H1 (cell line): ENCODE measurements around the gene ASB11. TPM values are rescaled to one million over a fixed set of nuclear protein-coding genes. Genes with fewer than 3 reads are reported as not detected.

Experiments
- CTCF ChIA-PET: fragments of 300-600 bp; sonication (Branson Sonifier 250); formaldehyde crosslinking; loops from one replicate; lab custom pipeline; 2021; ENCODE audit not compliant: partially characterized antibody; lab: Charles Lee
- POLR2A ChIA-PET: fragments of 300-600 bp; sonication (Branson Sonifier 250); formaldehyde crosslinking; loops from one replicate; lab custom pipeline; 2021; ENCODE audit warnings: inconsistent platforms; ENCODE audit not compliant: partially characterized antibody; lab: Charles Lee
- DNase-seq, 2 experiments: peaks; one replicate each; pipeline versions ENCODE4 v3.0.0 to v3.0.0-alpha.2; 2010 to 2022; ENCODE audit warnings: low spot score in 2 of 2, low read depth in 1 of 2, mixed read lengths in 1 of 2
- FAIRE-seq: peaks from 2 replicates; lab custom pipeline; 2011; peaks lifted over from hg19 to GRCh38; lab: Jason Lieb, UNC
- H2AFZ ChIP-seq: 2 replicates; pipeline ENCODE4 v1.8.1; 2012; ENCODE audit warnings: low read length, inconsistent platforms
- H2AK5ac ChIP-seq: 2 replicates; pipeline ENCODE4 v1.6.1; 2013; ENCODE audit warnings: low read depth, low read length
- H2BK120ac ChIP-seq: replicated peaks from 2 replicates; pipeline ENCODE3; 2013; ENCODE audit warnings: low read depth, low read length, inconsistent platforms
- H2BK12ac ChIP-seq: 2 replicates; pipeline ENCODE4 v1.6.1; 2013; ENCODE audit warnings: low read depth, low read length
- H2BK15ac ChIP-seq: 2 replicates; pipeline ENCODE4 v1.6.1; 2013; ENCODE audit warnings: low read length
- H2BK20ac ChIP-seq: 2 replicates; pipeline ENCODE4 v1.6.1; 2013; ENCODE audit warnings: low read length
- H2BK5ac ChIP-seq: 2 replicates; pipeline ENCODE4 v1.6.1; 2013; ENCODE audit warnings: low read depth, low read length
- H3K14ac ChIP-seq: 2 replicates; pipeline ENCODE4 v1.6.1; 2013; ENCODE audit warnings: inconsistent platforms; ENCODE audit not compliant: insufficient read length
- H3K18ac ChIP-seq: 2 replicates; pipeline ENCODE4 v1.6.1; 2013; ENCODE audit warnings: low read length; ENCODE audit errors: extremely low read depth
- H3K23ac ChIP-seq: 2 replicates; pipeline ENCODE4 v1.6.1; 2013; ENCODE audit warnings: inconsistent platforms; ENCODE audit not compliant: insufficient read length
- H3K23me2 ChIP-seq: 2 replicates; pipeline ENCODE4 v1.6.1; 2013; ENCODE audit warnings: low read depth, low read length
- H3K27ac ChIP-seq: 2 replicates; pipeline ENCODE4 v1.6.1; 2011; ENCODE audit warnings: low read depth, low read length, inconsistent platforms
- H3K27me3 ChIP-seq, 4 experiments: replicated peaks in 1 of 4; 1 replicate in 1 of 4; 2 replicates in 3 of 4; pipeline versions ENCODE4 v1.6.1 to v1.8.1; 2011 to 2013; ENCODE audit warnings: low read length in 3 of 4, mild to moderate bottlenecking in 3 of 4, inconsistent platforms in 2 of 4, mixed read lengths in 2 of 4, moderate library complexity in 1 of 4; ENCODE audit not compliant: control insufficient read depth in 3 of 4, insufficient read depth in 3 of 4; ENCODE audit errors: extremely low read depth in 1 of 4
- H3K36me3 ChIP-seq, 4 experiments: 2 replicates each; pipeline versions ENCODE4 v1.6.1 to v1.8.1; 2011 to 2013; ENCODE audit warnings: mild to moderate bottlenecking in 4 of 4, low read length in 3 of 4, moderate library complexity in 2 of 4, control low read depth in 1 of 4, inconsistent platforms in 1 of 4; ENCODE audit not compliant: insufficient read depth in 4 of 4, control insufficient read depth in 2 of 4
- H3K4ac ChIP-seq: replicated peaks from 2 replicates; pipeline ENCODE3; 2013; ENCODE audit warnings: low read length, low read depth, mixed read lengths, inconsistent platforms; ENCODE audit not compliant: insufficient read length
- H3K4me1 ChIP-seq, 4 experiments: replicated peaks in 1 of 4; 1 replicate in 1 of 4; 2 replicates in 3 of 4; pipeline versions ENCODE4 v1.6.1 to v1.8.1; 2011 to 2013; ENCODE audit warnings: low read length in 3 of 4, inconsistent platforms in 2 of 4, mixed read lengths in 1 of 4; ENCODE audit not compliant: insufficient read depth in 4 of 4, control insufficient read depth in 3 of 4
- H3K4me2 ChIP-seq, 2 experiments: 2 replicates each; pipeline versions ENCODE4 v1.6.1 to v1.8.1; 2011 to 2013; ENCODE audit warnings: low read depth in 2 of 2, low read length in 2 of 2, control low read depth in 1 of 2, inconsistent platforms in 1 of 2, mild to moderate bottlenecking in 1 of 2; ENCODE audit not compliant: insufficient read depth in 1 of 2
- H3K4me3 ChIP-seq, 4 experiments: fragments of 200-600, 300-600 bp in 1 of 4; sonication (generic), shearing (Covaris generic), sonication (Bioruptor Twin) in 1 of 4; 2 replicates each; pipeline versions ENCODE4 v1.5.1 to v1.8.1; 2011 to 2016; ENCODE audit warnings: low read length in 4 of 4, low read depth in 3 of 4, control low read depth in 2 of 4, inconsistent platforms in 2 of 4, mild to moderate bottlenecking in 2 of 4, mixed read lengths in 1 of 4, moderate library complexity in 1 of 4; ENCODE audit not compliant: insufficient read depth in 2 of 4; ENCODE audit errors: extremely low read depth in 1 of 4
- H3K56ac ChIP-seq: replicated peaks from 2 replicates; pipeline ENCODE3; 2013; ENCODE audit warnings: low read depth, mild to moderate bottlenecking, mixed read lengths, low read length, inconsistent platforms; ENCODE audit not compliant: insufficient read length
- H3K79me1 ChIP-seq: 2 replicates; pipeline ENCODE4 v1.6.1; 2013; ENCODE audit warnings: low read depth, low read length, control low read depth
- H3K79me2 ChIP-seq, 2 experiments: 2 replicates each; pipeline versions ENCODE4 v1.6.1 to v1.8.1; 2012 to 2013; ENCODE audit warnings: low read length in 2 of 2, mild to moderate bottlenecking in 2 of 2, inconsistent platforms in 1 of 2; ENCODE audit not compliant: insufficient read depth in 2 of 2, control insufficient read depth in 1 of 2
- H3K9ac ChIP-seq, 4 experiments: replicated peaks in 1 of 4; 1 replicate in 1 of 4; 2 replicates in 3 of 4; pipeline versions ENCODE4 v1.6.1 to v1.8.1; 2011 to 2013; ENCODE audit warnings: low read depth in 3 of 4, low read length in 3 of 4, control low read depth in 2 of 4, mild to moderate bottlenecking in 2 of 4, moderate library complexity in 2 of 4, inconsistent platforms in 1 of 4; ENCODE audit errors: extremely low read depth in 1 of 4
- H3K9me3 ChIP-seq, 2 experiments: 2 replicates each; pipeline versions ENCODE4 v1.6.1 to v1.8.1; 2012 to 2013; ENCODE audit warnings: mild to moderate bottlenecking in 2 of 2, moderate library complexity in 2 of 2, control low read depth in 1 of 2, inconsistent platforms in 1 of 2, low read depth in 1 of 2, low read length in 1 of 2, mixed read lengths in 1 of 2; ENCODE audit not compliant: insufficient read depth in 2 of 2
- H4K20me1 ChIP-seq, 2 experiments: replicated peaks in 1 of 2; 2 replicates each; pipeline versions ENCODE3 to v1.8.1; 2011 to 2013; ENCODE audit warnings: inconsistent platforms in 2 of 2, low read length in 2 of 2, mild to moderate bottlenecking in 1 of 2; ENCODE audit not compliant: insufficient read depth in 2 of 2, control insufficient read depth in 1 of 2
- H4K5ac ChIP-seq: 2 replicates; pipeline ENCODE4 v1.6.1; 2013; ENCODE audit warnings: low read length, low read depth, mixed read lengths, inconsistent platforms; ENCODE audit not compliant: insufficient read length
- H4K8ac ChIP-seq: 2 replicates; pipeline ENCODE4 v1.8.0; 2013; ENCODE audit warnings: mild to moderate bottlenecking, moderate library complexity, low read length, inconsistent platforms; ENCODE audit not compliant: insufficient read depth; ENCODE audit errors: extremely low read depth
- H4K91ac ChIP-seq: replicated peaks from 2 replicates; pipeline ENCODE3; 2013; ENCODE audit warnings: low read length, mixed read lengths, inconsistent platforms; ENCODE audit not compliant: insufficient read length
- KDM5A ChIP-seq: fragments of 200-600 bp; IDR thresholded peaks from 2 replicates; pipeline ENCODE4 v1.7.1; 2012; ENCODE audit warnings: mild to moderate bottlenecking, low read length, inconsistent platforms, mixed read lengths
- SP1 ChIP-seq: IDR thresholded peaks from 2 replicates; pipeline ENCODE4 v1.6.1; 2011; ENCODE audit warnings: low read depth, low read length
- TAF1 ChIP-seq: IDR thresholded peaks from 2 replicates; pipeline ENCODE4 v1.6.1; 2011; ENCODE audit warnings: mild to moderate bottlenecking, low read depth, low read length
- TCF12 ChIP-seq: IDR thresholded peaks from 2 replicates; pipeline ENCODE4 v1.6.1; 2011; ENCODE audit warnings: low read depth, mild to moderate bottlenecking, low read length
- WGBS, 2 experiments: shearing (Covaris generic) in 1 of 2; methylation state at CpG; one replicate each; pipeline versions ENCODE4 v1.1.6 to v1.1.7; 2013 to 2015; ENCODE audit warnings: low lambda C conversion rate in 2 of 2, mixed read lengths in 2 of 2, inconsistent platforms in 1 of 2, low coverage in 1 of 2, missing lambda C conversion rate in 1 of 2; ENCODE audit not compliant: insufficient replicate concordance in 2 of 2, insufficient coverage in 1 of 2, insufficient read length in 1 of 2; ENCODE audit errors: extremely low coverage in 1 of 2, missing lambda C conversion rate in 1 of 2; 5-methylcytosine and 5-hydroxymethylcytosine counted together
- polyA plus RNA-seq, 7 experiments: library from polyadenylated mRNA; depleted of rRNA in 3 of 7; stranded (reverse) in 5 of 7; unstranded in 2 of 7; fragments of >200 nt in 5 of 7; fragments of 200-250 nt in 2 of 7; gene quantifications; 1 replicate in 5 of 7; 2 replicates in 1 of 7; 4 replicates in 1 of 7; pipeline versions ENCODE4 v1.2.1 to v1.2.3, GENCODE V29; 2011 to 2013; ENCODE audit warnings: missing spikeins in 2 of 7, mixed read lengths in 2 of 7
- total RNA-seq: library from RNA; stranded (reverse); fragmentation: NEBNext Ultra II Directional; extraction: Animal tissue kit (Norgen Biotek cat#: 25700); gene quantifications from 2 replicates; pipeline ENCODE4 v1.2.1, GENCODE V29; 2021

Gene ASB11
- total and polyA plus RNA-seq, 2 of the 8 experiments (the other 6 are each of a cell fraction or from before 2014, with no cell fraction given), result not detected

- H3K27me3 ChIP-seq, result no peaks in the 10 kb centered on the region
- H3K4me2 ChIP-seq, result no peak overlapping the region
- no peaks in the 10 kb centered on the region for H3K36me3 ChIP-seq
- H3K4ac ChIP-seq, result no peak overlapping the region
- H3K23me2 ChIP-seq, result no peaks in the 10 kb centered on the region
- POLR2A ChIA-PET, result no interaction called here
- no peak overlapping the region for H2BK5ac ChIP-seq
- no peak overlapping the region for H4K91ac ChIP-seq
- H4K20me1 ChIP-seq, result no peaks in the 10 kb centered on the region
- H2AFZ ChIP-seq, result no peak overlapping the region
- H2BK15ac ChIP-seq, result no peak overlapping the region
- H3K79me1 ChIP-seq, result no peaks in the 10 kb centered on the region
- H2BK120ac ChIP-seq, result no peak overlapping the region
- 78% methylated on average over 5 of the region's 5 CpGs; no CpG with 5 or more reads in 1 of the 2 experiments for WGBS, 2 experiments
- H3K9me3 ChIP-seq, result no peaks in the 10 kb centered on the region
- H3K56ac ChIP-seq, result no peak overlapping the region
- no peak overlapping the region for H2BK12ac ChIP-seq
- H3K79me2 ChIP-seq, result no peaks in the 10 kb centered on the region
- no peak overlapping the region for H4K5ac ChIP-seq
- H3K14ac ChIP-seq, result no peak overlapping the region
- no peak overlapping the region for H3K18ac ChIP-seq
- no peak overlapping the region for H2BK20ac ChIP-seq
- H3K4me1 ChIP-seq, result no peaks in the 10 kb centered on the region
- no peak for TF ChIP-seq TAF1
- no peak for TF ChIP-seq SP1
- TF ChIP-seq KDM5A, result no peak
- TF ChIP-seq TCF12, result no peak
- H4K8ac ChIP-seq, result no peak overlapping the region
- H3K4me3 ChIP-seq, result no peak overlapping the region
- DNase-seq, result no peak
- no peak overlapping the region for H3K9ac ChIP-seq
- no peak overlapping the region for H3K23ac ChIP-seq
- H3K27ac ChIP-seq, result no peak overlapping the region
- FAIRE-seq, result no peak
- CTCF ChIA-PET, result interaction anchor here (0.7 to 1.1 kb wide), 3 partner anchors 43 to 125 kb away, joined by 3 read pairs; no protein-coding TSS in a partner anchor
- H2AK5ac ChIP-seq, result no peak overlapping the region
Observed at GRCh38 chrX:15343075-15343476, 27.6 kb upstream of the ASB11 start.
